Smooth muscle cell (in vitro differentiated cells): ENCODE data around the gene TACR2. TPM values are rescaled to one million over a fixed set of nuclear protein-coding genes. Genes with fewer than 3 reads are reported as not detected.

Source experiments
- DNase-seq: peaks from one replicate; lab custom pipeline; 2025; ENCODE audit not compliant: unreplicated experiment; lab: John Stamatoyannopoulos, UW
- H2AFZ ChIP-seq: fragments of 200-600 bp; sonication (generic); 2 replicates; pipeline ENCODE4 v1.6.0; 2016; ENCODE audit warnings: antibody characterized with exemption, low read depth, mild to moderate bottlenecking
- H3F3A ChIP-seq: fragments of 200-600 bp; sonication (generic); 2 replicates; pipeline ENCODE4 v1.6.0; 2017; ENCODE audit warnings: antibody characterized with exemption, low read depth
- H3K27ac ChIP-seq: fragments of 200-600 bp; sonication (generic); 2 replicates; pipeline ENCODE4 v1.5.1; 2016; ENCODE audit warnings: low read depth, mild to moderate bottlenecking
- H3K27me3 ChIP-seq: fragments of 200-600 bp; sonication (generic); 2 replicates; pipeline ENCODE4 v1.6.1; 2016; ENCODE audit warnings: low read depth, mild to moderate bottlenecking
- H3K36me3 ChIP-seq: fragments of 200-600 bp; sonication (generic); 2 replicates; pipeline ENCODE4 v1.5.1; 2016; ENCODE audit warnings: low read depth
- H3K4me1 ChIP-seq: fragments of 200-600 bp; sonication (generic); 2 replicates; pipeline ENCODE4 v1.5.1; 2016; ENCODE audit warnings: low read depth
- H3K4me2 ChIP-seq: fragments of 200-600 bp; sonication (generic); 2 replicates; pipeline ENCODE4 v1.6.0; 2016; ENCODE audit warnings: mild to moderate bottlenecking
- H3K4me3 ChIP-seq: fragments of 200-600 bp; sonication (generic); 2 replicates; pipeline ENCODE4 v1.5.1; 2016; ENCODE audit warnings: mild to moderate bottlenecking
- H3K79me2 ChIP-seq: fragments of 200-600 bp; sonication (generic); 2 replicates; pipeline ENCODE4 v1.6.0; 2016; ENCODE audit warnings: low read depth, mild to moderate bottlenecking
- H3K9ac ChIP-seq: fragments of 200-600 bp; sonication (generic); 2 replicates; pipeline ENCODE4 v1.6.0; 2016; ENCODE audit warnings: low read depth
- H3K9me3 ChIP-seq: fragments of 200-600 bp; sonication (generic); replicated peaks from 2 replicates; pipeline ENCODE4 v1.5.1; 2016; ENCODE audit warnings: low read depth
- H4K20me1 ChIP-seq: fragments of 200-600 bp; sonication (generic); 2 replicates; pipeline ENCODE4 v1.6.0; 2016; ENCODE audit warnings: low read depth
- CTCF ChIP-seq: fragments of 200-600 bp; sonication (generic); IDR thresholded peaks from 2 replicates; pipeline ENCODE4 v1.5.1; 2017; ENCODE audit warnings: borderline replicate concordance, mild to moderate bottlenecking, antibody characterized with exemption; ENCODE audit not compliant: insufficient read depth, poor library complexity, severe bottlenecking
- WGBS: methylation state at CpG from one replicate; pipeline ENCODE4 v1.1.7; 2016; ENCODE audit warnings: low lambda C conversion rate; 5-methylcytosine and 5-hydroxymethylcytosine counted together
- polyA plus RNA-seq: library from polyadenylated mRNA; unstranded; fragments of >200 nt; fragmentation: Nextera tagmentation; extraction: Ambion mirVana; gene quantifications from 2 replicates; pipeline ENCODE4 v1.2.1, GENCODE V29; 2016
- total RNA-seq: library from RNA; depleted of rRNA; stranded (reverse); fragments of >200 nt; gene quantifications from 2 replicates; pipeline ENCODE4 v1.2.3, GENCODE V29; 2014

Gene TACR2
- total and polyA plus RNA-seq, 2 experiments from 2014 or later, result 0.13 TPM; not detected in 1

DNA sequence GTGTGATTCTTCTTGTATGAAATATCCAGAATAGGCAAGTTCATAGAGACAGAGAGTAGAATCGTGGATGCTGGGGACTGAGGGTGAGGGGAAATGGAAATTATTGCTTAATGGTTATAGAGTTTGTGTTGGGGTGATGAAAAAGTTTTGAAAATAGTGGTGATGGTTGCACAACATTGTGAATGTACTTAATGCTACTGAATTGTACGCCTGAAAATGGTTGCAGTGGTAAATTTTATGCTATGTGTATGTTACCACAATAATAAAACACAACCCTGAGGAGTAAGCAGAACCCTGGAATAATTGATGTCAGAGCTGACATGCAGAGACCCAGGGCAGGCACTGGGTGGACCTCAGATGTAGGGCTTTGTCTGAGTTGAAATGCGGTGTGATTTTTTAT is 57.6 kb downstream of the TACR2 start:
- no peak for DNase-seq
- H3K4me2 ChIP-seq, result no peak overlapping the region
- no peak overlapping the region for H3K4me3 ChIP-seq
- no peak for TF ChIP-seq CTCF
- WGBS, result 86% methylated on average over 3 of the region's 3 CpGs
- no peak overlapping the region for H3K27ac ChIP-seq
- H3K36me3 ChIP-seq, result no peaks in the 10 kb centered on the region
- H3K9ac ChIP-seq, result no peak overlapping the region
- H2AFZ ChIP-seq, result no peak overlapping the region
- no peaks in the 10 kb centered on the region for H3K27me3 ChIP-seq
- H4K20me1 ChIP-seq, result peaks cover 90% of the 10 kb centered on the region
- peaks cover 12% of the 10 kb centered on the region for H3F3A ChIP-seq
- H3K4me1 ChIP-seq, result peaks cover 4% of the 10 kb centered on the region
- H3K79me2 ChIP-seq, result peaks cover 43% of the 10 kb centered on the region
- H3K9me3 ChIP-seq, result no peaks in the 10 kb centered on the region

DNA sequence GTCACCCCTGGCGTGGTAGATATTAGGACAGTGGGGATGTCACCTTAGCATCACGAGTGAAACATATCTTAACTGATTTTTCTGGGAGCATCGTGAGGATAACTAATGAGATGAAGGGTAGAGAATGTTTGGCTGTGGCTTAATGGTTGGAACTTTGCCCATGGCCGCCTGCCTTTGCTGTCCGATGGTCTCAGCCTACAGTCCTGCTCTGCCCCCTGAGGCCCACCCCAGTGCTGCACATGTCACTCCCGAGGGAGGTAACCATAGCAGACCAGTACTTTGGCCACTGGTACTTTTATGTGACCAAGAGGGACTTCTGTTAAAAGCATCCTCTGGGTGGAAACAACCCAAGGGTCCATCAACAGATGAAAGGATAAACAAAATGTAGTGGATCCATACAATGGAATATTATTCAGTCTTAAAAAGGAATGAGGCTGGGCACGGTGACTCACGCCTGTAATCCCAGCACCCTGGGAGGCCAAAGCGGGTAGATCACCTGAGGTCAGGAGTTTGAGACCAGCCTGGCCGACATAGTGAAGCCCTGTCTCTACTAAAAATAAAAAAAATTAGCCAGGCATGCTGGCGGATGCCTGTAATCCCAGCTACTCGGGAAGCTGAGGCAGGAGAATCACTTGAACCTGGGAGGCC is 58.4 kb downstream of the TACR2 start:
- Histone ChIP-seq H3K4me3 (no peak overlapping the region), H3F3A (peaks cover 12% of the 10 kb centered on the region), H3K27me3 (no peaks in the 10 kb centered on the region), H3K9me3 (no peaks in the 10 kb centered on the region), H3K27ac (no peak overlapping the region), H3K36me3 (no peaks in the 10 kb centered on the region), H2AFZ (no peak overlapping the region), H3K4me1 (peaks cover under 1% of the 10 kb centered on the region), H3K79me2 (peaks cover 46% of the 10 kb centered on the region), H3K4me2 (no peak overlapping the region), H3K9ac (no peak overlapping the region), H4K20me1 (peaks cover 90% of the 10 kb centered on the region)
- WGBS, result 93% methylated on average over 12 of the region's 12 CpGs
- TF ChIP-seq CTCF, result no peak
- DNase-seq, result no peak

DNA sequence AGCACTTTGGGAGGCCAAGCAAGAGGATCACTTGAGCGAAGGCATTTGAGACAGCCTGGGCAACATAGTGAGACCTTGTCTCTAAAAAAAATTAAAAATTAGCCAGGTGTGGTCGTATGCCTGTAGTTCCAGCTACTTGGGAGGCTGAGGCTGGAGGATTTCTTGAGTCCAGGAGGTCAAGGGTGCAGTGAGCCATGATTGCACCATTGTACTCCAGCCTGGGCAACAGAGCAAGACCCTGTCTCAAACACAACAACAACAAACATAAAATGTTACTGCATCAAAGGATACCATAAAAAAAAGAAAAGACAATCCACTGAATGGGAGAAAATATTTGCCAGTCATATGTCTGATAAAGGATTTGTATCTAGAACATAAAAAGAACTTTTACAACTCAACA is 60.5 kb downstream of the TACR2 start:
- WGBS, result 98% methylated on average over 2 of the region's 2 CpGs
- H3K27ac ChIP-seq, result no peak overlapping the region
- H4K20me1 ChIP-seq, result peaks cover 87% of the 10 kb centered on the region
- H3K4me3 ChIP-seq, result no peak overlapping the region
- H3K79me2 ChIP-seq, result peaks cover 53% of the 10 kb centered on the region
- peaks cover 2% of the 10 kb centered on the region for H3F3A ChIP-seq
- TF ChIP-seq CTCF, result no peak
- H3K4me2 ChIP-seq, result no peak overlapping the region
- H3K9ac ChIP-seq, result no peak overlapping the region
- no peaks in the 10 kb centered on the region for H3K36me3 ChIP-seq
- DNase-seq, result no peak
- H3K4me1 ChIP-seq, result peaks cover 7% of the 10 kb centered on the region
- H3K9me3 ChIP-seq, result no peaks in the 10 kb centered on the region
- H2AFZ ChIP-seq, result no peak overlapping the region
- H3K27me3 ChIP-seq, result no peaks in the 10 kb centered on the region

- no peak overlapping the region for H3K4me2 ChIP-seq
- DNase-seq, result no peak
- H3K79me2 ChIP-seq, result peaks cover 74% of the 10 kb centered on the region
Observed at GRCh38 chr10:69353977-69354635, 62.6 kb downstream of the TACR2 start.

More at GRCh38 chr10:69353977-69354635, 62.6 kb downstream of the TACR2 start:
- no peak for TF ChIP-seq CTCF
- Histone ChIP-seq H3K4me1 (peaks cover 7% of the 10 kb centered on the region), H3K27me3 (no peaks in the 10 kb centered on the region), H4K20me1 (peaks cover 73% of the 10 kb centered on the region), H2AFZ (no peak overlapping the region), H3K4me3 (no peak overlapping the region), H3K9me3 (no peaks in the 10 kb centered on the region), H3K27ac (no peak overlapping the region), H3F3A (no peaks in the 10 kb centered on the region), H3K36me3 (peaks cover 4% of the 10 kb centered on the region), H3K9ac (no peak overlapping the region)
- 96% methylated on average over 8 of the region's 8 CpGs for WGBS
